Mammary epithelial cell (primary cell): ENCODE measurements around the gene RTN4RL1.

Experiments
- EZH2 ChIP-seq: IDR thresholded peaks from 2 replicates; pipeline ENCODE4 v1.6.1; 2012; ENCODE audit warnings: low read length, inconsistent platforms, borderline replicate concordance
- TF ChIP-seq, protein P1 (sequence below), 2 donors: IDR thresholded peaks in 1 of 2; conservative IDR thresholded peaks in 1 of 2; 2 replicates each; pipeline ENCODE4 v1.5.1; 2011 to 2012; ENCODE audit warnings: inconsistent platforms in 2 of 2, low read length in 2 of 2, mild to moderate bottlenecking in 2 of 2, control low read depth in 1 of 2, low read depth in 1 of 2; ENCODE audit not compliant: insufficient read depth in 1 of 2; ENCODE audit errors: extremely low read depth in 1 of 2

DNA sequence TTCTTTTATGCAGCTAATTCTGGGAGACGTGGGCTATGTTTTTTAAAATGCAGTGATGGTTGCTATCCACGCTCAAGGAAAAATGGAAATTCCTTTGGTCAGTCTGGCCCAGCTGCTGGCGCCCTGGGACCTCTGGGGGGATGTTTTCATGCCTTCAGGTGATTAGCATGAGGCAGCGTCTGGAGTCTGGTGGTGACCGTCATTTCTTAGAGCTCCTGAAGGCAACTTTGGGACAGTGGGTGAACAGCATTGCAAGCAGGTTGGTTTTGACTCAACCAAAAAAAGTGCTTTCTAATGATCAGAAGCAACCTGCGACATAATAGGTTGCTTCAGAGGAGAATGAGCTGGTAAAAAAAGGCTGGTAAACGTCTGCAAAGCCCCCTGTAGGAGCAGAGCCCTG lies 113.0 kb downstream of the RTN4RL1 start:
- TF ChIP-seq, protein P1, sequence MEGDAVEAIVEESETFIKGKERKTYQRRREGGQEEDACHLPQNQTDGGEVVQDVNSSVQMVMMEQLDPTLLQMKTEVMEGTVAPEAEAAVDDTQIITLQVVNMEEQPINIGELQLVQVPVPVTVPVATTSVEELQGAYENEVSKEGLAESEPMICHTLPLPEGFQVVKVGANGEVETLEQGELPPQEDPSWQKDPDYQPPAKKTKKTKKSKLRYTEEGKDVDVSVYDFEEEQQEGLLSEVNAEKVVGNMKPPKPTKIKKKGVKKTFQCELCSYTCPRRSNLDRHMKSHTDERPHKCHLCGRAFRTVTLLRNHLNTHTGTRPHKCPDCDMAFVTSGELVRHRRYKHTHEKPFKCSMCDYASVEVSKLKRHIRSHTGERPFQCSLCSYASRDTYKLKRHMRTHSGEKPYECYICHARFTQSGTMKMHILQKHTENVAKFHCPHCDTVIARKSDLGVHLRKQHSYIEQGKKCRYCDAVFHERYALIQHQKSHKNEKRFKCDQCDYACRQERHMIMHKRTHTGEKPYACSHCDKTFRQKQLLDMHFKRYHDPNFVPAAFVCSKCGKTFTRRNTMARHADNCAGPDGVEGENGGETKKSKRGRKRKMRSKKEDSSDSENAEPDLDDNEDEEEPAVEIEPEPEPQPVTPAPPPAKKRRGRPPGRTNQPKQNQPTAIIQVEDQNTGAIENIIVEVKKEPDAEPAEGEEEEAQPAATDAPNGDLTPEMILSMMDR (conservative IDR thresholded peaks at IDR 0.05 in 1 of 2, IDR thresholded peaks at IDR 0.05 in 1 of 2; ENCODE audit: extremely low read depth in 1 of 2, insufficient read depth in 1 of 2, low read depth in 1 of 2, low read length in 2 of 2): no peak
- no peak for TF ChIP-seq EZH2
